Pancreas (tissue), 10 donors: ENCODE results near the gene DENND1A. TPM values are rescaled to one million over a fixed set of nuclear protein-coding genes. Genes with fewer than 3 reads are reported as not detected.

ENCODE experiments used
- ATAC-seq, 4 donors: fragments of 200-7000 bp; cut with Tn5 transposase; one replicate each; pipeline versions ENCODE4 v1.8.0 to v1.9.1; 2020; ENCODE audit warnings: mild to moderate bottlenecking in 4 of 4, moderate library complexity in 4 of 4
- DNase-seq, 6 donors: peaks; one replicate each; pipeline ENCODE4 v3.0.0-alpha.2; 2020
- FAIRE-seq: peaks from 2 replicates; lab custom pipeline; 2012; peaks lifted over from hg19 to GRCh38; lab: Jason Lieb, UNC
- H3K27ac ChIP-seq, 4 donors: fragments of 200-600 bp; sonication (generic); 1 replicate in 3 of 4; 2 replicates in 1 of 4; pipeline versions ENCODE4 v1.5.0 to v1.8.0; 2020
- H3K27me3 ChIP-seq, 4 donors: fragments of 200-600 bp; one replicate each; pipeline ENCODE4 v1.8.0; 2021
- H3K36me3 ChIP-seq, 3 donors: fragments of 200-600 bp; sonication (generic) in 1 of 3; one replicate each; pipeline versions ENCODE4 v1.5.0 to v1.8.0; 2020 to 2021
- H3K4me1 ChIP-seq, 3 donors: fragments of 200-600 bp; one replicate each; pipeline ENCODE4 v1.8.0; 2021
- H3K4me3 ChIP-seq, 4 donors: fragments of 200-600 bp; sonication (generic) in 2 of 4; one replicate each; pipeline versions ENCODE4 v1.5.0 to v1.8.0; 2020 to 2021
- H3K9me3 ChIP-seq, 4 donors: fragments of 200-600 bp; one replicate each; pipeline ENCODE4 v1.8.0; 2021
- CTCF ChIP-seq, 4 donors: fragments of 200-600 bp; sonication (generic) in 3 of 4; IDR thresholded peaks; one replicate each; pipeline versions ENCODE4 v1.5.0 to v1.8.0; 2021; ENCODE audit warnings: antibody characterized with exemption in 4 of 4
- WGBS, 2 donors: extraction: QIAGEN DNeasy Blood & Tissue Kit; methylation state at CpG; one replicate each; pipeline ENCODE4 v1.1.7; 2013; 5-methylcytosine and 5-hydroxymethylcytosine counted together
- intact Hi-C, 3 donors: fragments of 100-400 bp; cut with DNase I; formaldehyde crosslinking; loops; one replicate each; pipeline versions ENCODE4 v1.11.1 to v1.14.2; 2022
- polyA plus RNA-seq, 2 donors: library from polyadenylated mRNA; stranded (reverse); fragments of 200-250 nt; gene quantifications; one replicate each; pipeline ENCODE4 v1.2.3, GENCODE V29; 2013
- total RNA-seq, 6 donors: library from RNA; stranded (reverse); fragmentation: NEBNext Ultra II Directional in 4 of 6; extraction: Animal tissue kit (Norgen Biotek cat#: 25700) in 4 of 6; gene quantifications; one replicate each; pipeline versions ENCODE4 v1.2.1 to v1.2.4, GENCODE V29; 2021 to 2023
- donor health status: healthy with polysubstance abuse.
- donor health status: DM: no; HTN: no; CAD: no; lungs with moderate emphysema.
- donor health status: DM: no; HTN: no; CAD: no.
- donor health status: control.
- donor health status: control.
- donor health status: Bipolar disorder and iron deficiency.
- donor health status: DM: yes; HTN: yes; CAD: no.
- donor health status: DM: no; HTN: no; CAD: no.
- donor health status: DM: no; HTN: no; CAD: no.
- donor health status: DM: yes; HTN: yes; CAD: no.

DENND1A gene
- total and polyA plus RNA-seq, 8 donors: 4.5 to 8.3 (median 5.6) TPM

GRCh38 chr9:123484130-123484529 is 445.8 kb downstream of the DENND1A start:
- FAIRE-seq: no peak
- Histone ChIP-seq H3K9me3 (no peaks in the 10 kb centered on the region), H3K4me1 (no peaks in the 10 kb centered on the region), H3K4me3 (no peak overlapping the region), H3K27ac (no peak overlapping the region), H3K27me3 (no peaks in the 10 kb centered on the region), H3K36me3 (no peaks in the 10 kb centered on the region)
- TF ChIP-seq CTCF (IDR thresholded peaks at IDR 0.05): no peak
- intact Hi-C loops: no loop called here
- WGBS, 2 donors: 93 to 96% methylated on average over 4 of the region's 4 CpGs
- DNase-seq: no peak
- ATAC-seq: no peak

- Histone ChIP-seq H3K4me3 (no peak overlapping the region), H3K9me3 (no peaks in the 10 kb centered on the region), H3K36me3 (no peaks in the 10 kb centered on the region), H3K27ac (no peak overlapping the region), H3K4me1 (no peaks in the 10 kb centered on the region), H3K27me3 (no peaks in the 10 kb centered on the region)
- TF ChIP-seq CTCF (IDR thresholded peaks at IDR 0.05): no peak
- intact Hi-C loops: no loop called here
- WGBS, 2 donors: 92 to 95% methylated on average over 9 of the region's 9 CpGs
- ATAC-seq (no peak), DNase-seq (no peak), FAIRE-seq (no peak)
These were observed 446.6 kb downstream of the DENND1A start for GRCh38 chr9:123483191-123483803.

GRCh38 chr9:123482295-123482968 is 447.5 kb downstream of the DENND1A start:
- no peak for DNase-seq
- Histone ChIP-seq H3K27ac (no peak overlapping the region), H3K27me3 (no peaks in the 10 kb centered on the region), H3K36me3 (no peaks in the 10 kb centered on the region), H3K4me1 (no peaks in the 10 kb centered on the region), H3K9me3 (no peaks in the 10 kb centered on the region), H3K4me3 (no peak overlapping the region)
- intact Hi-C loops: no loop called here
- 86 to 90% methylated on average over 3 of the region's 3 CpGs for WGBS, 2 donors
- no peak for TF ChIP-seq CTCF (IDR thresholded peaks at IDR 0.05)
- ATAC-seq: no peak
- FAIRE-seq: no peak

GRCh38 chr9:123481209-123481865 is 448.6 kb downstream of the DENND1A start:
- FAIRE-seq: no peak
- WGBS, 2 donors: 93% methylated on average over 10 of the region's 10 CpGs
- no peak for ATAC-seq
- Histone ChIP-seq H3K9me3 (no peaks in the 10 kb centered on the region), H3K27me3 (no peaks in the 10 kb centered on the region), H3K36me3 (no peaks in the 10 kb centered on the region), H3K27ac (no peak overlapping the region), H3K4me3 (no peak overlapping the region), H3K4me1 (no peaks in the 10 kb centered on the region)
- no peak for TF ChIP-seq CTCF (IDR thresholded peaks at IDR 0.05)
- intact Hi-C loops: no loop called here
- DNase-seq: no peak

GRCh38 chr9:123480791-123481190 is 449.1 kb downstream of the DENND1A start:
- WGBS, 2 donors: 95 to 97% methylated on average over 8 of the region's 8 CpGs
- no peak for TF ChIP-seq CTCF (IDR thresholded peaks at IDR 0.05)
- Histone ChIP-seq H3K36me3 (no peaks in the 10 kb centered on the region), H3K9me3 (no peaks in the 10 kb centered on the region), H3K4me3 (no peak overlapping the region), H3K27ac (no peak overlapping the region), H3K27me3 (no peaks in the 10 kb centered on the region), H3K4me1 (no peaks in the 10 kb centered on the region)
- DNase-seq (no peak), FAIRE-seq (no peak), ATAC-seq (no peak)
- intact Hi-C loops: no loop called here
